IMR-90 (cell line): Measurements from ENCODE around the gene GLYAT. TPM values are rescaled to one million over a fixed set of nuclear protein-coding genes. Genes with fewer than 3 reads are reported as not detected.

Experiments
- ATAC-seq: fragments of 200-7000 bp; cut with Tn5 transposase; 2 replicates; pipeline ENCODE4 v1.9.1; 2020; ENCODE audit warnings: low read depth, mild to moderate bottlenecking, moderate library complexity
- BruUV-seq: library from RNA; stranded (reverse); fragments of 400-500 nt; replicated peaks from 2 replicates; lab custom pipeline; 2021; lab: Mats Ljungman, UMichigan
- CTCF ChIA-PET: fragments of 300-600 bp; formaldehyde crosslinking; extraction: SDS; loops from one replicate; lab custom pipeline; 2021; ENCODE audit warnings: antibody characterized with exemption; lab: Yijun Ruan, JAX
- POLR2A ChIA-PET: fragments of 300-600 bp; sonication (Branson Sonifier 250); formaldehyde crosslinking; loops from one replicate; lab custom pipeline; 2022; ENCODE audit warnings: antibody characterized with exemption; ENCODE audit not compliant: unreplicated experiment; lab: Charles Lee
- DNase-seq: peaks from one replicate; pipeline ENCODE4 v3.0.0; 2013
- H2AFZ ChIP-seq: replicated peaks from 2 replicates; pipeline ENCODE3; 2013; ENCODE audit warnings: low read length, mild to moderate bottlenecking; ENCODE audit not compliant: poor library complexity
- H2AK5ac ChIP-seq: 2 replicates; pipeline ENCODE4 v1.6.1; 2013; ENCODE audit warnings: low read depth, low read length, inconsistent platforms
- H2AK9ac ChIP-seq: replicated peaks from 2 replicates; pipeline ENCODE3; 2013; ENCODE audit warnings: mild to moderate bottlenecking, low read depth, low read length, moderate library complexity; ENCODE audit not compliant: poor library complexity
- H2BK120ac ChIP-seq: 2 replicates; pipeline ENCODE4 v1.6.1; 2013; ENCODE audit warnings: low read depth, low read length, inconsistent platforms
- H2BK15ac ChIP-seq: 3 replicates; pipeline ENCODE4 v1.6.1; 2013; ENCODE audit warnings: low read depth, low read length, inconsistent platforms
- H2BK20ac ChIP-seq: 2 replicates; pipeline ENCODE4 v1.6.1; 2013; ENCODE audit warnings: low read depth, mild to moderate bottlenecking, inconsistent platforms, low read length, moderate library complexity
- H2BK5ac ChIP-seq: 2 replicates; pipeline ENCODE4 v1.6.1; 2013; ENCODE audit warnings: mild to moderate bottlenecking, low read depth, low read length, inconsistent platforms; ENCODE audit not compliant: poor library complexity, severe bottlenecking
- H3K14ac ChIP-seq: replicated peaks from 2 replicates; pipeline ENCODE4 v1.6.1; 2013; ENCODE audit warnings: low read depth, low read length, inconsistent platforms
- H3K18ac ChIP-seq: 2 replicates; pipeline ENCODE4 v1.6.1; 2013; ENCODE audit warnings: low read depth, low read length, control low read depth
- H3K23ac ChIP-seq: 2 replicates; pipeline ENCODE4 v1.6.1; 2013; ENCODE audit warnings: low read depth, low read length, inconsistent platforms
- H3K27ac ChIP-seq: 2 replicates; pipeline ENCODE4 v1.5.1; 2013; ENCODE audit warnings: mild to moderate bottlenecking, control low read depth, low read length; ENCODE audit not compliant: insufficient read depth
- H3K27me3 ChIP-seq: 2 replicates; pipeline ENCODE4 v1.6.1; 2013; ENCODE audit warnings: low read length; ENCODE audit not compliant: control insufficient read depth, insufficient read depth
- H3K36me3 ChIP-seq: 2 replicates; pipeline ENCODE4 v1.6.1; 2013; ENCODE audit warnings: low read length, mixed read lengths; ENCODE audit not compliant: control insufficient read depth, insufficient read depth
- H3K4ac ChIP-seq: 2 replicates; pipeline ENCODE4 v1.6.1; 2013; ENCODE audit warnings: low read depth, low read length, inconsistent platforms
- H3K4me1 ChIP-seq: 2 replicates; pipeline ENCODE4 v1.6.1; 2013; ENCODE audit warnings: low read length, mixed read lengths; ENCODE audit not compliant: control insufficient read depth, insufficient read depth
- H3K4me2 ChIP-seq: 2 replicates; pipeline ENCODE4 v1.6.1; 2013; ENCODE audit warnings: low read depth, mild to moderate bottlenecking, control low read depth, low read length, moderate library complexity
- H3K4me3 ChIP-seq: 2 replicates; pipeline ENCODE4 v1.5.1; 2013; ENCODE audit warnings: low read depth, mild to moderate bottlenecking, control low read depth, low read length, moderate library complexity; ENCODE audit not compliant: insufficient read depth
- H3K56ac ChIP-seq: 2 replicates; pipeline ENCODE4 v1.6.1; 2013; ENCODE audit warnings: low read length, inconsistent platforms; ENCODE audit not compliant: insufficient read depth; ENCODE audit errors: extremely low read depth
- H3K79me1 ChIP-seq, 2 experiments: 2 replicates each; pipeline ENCODE4 v1.6.1; 2013; ENCODE audit warnings: low read length in 2 of 2, inconsistent platforms in 1 of 2, low read depth in 1 of 2
- H3K9ac ChIP-seq: 2 replicates; pipeline ENCODE4 v1.6.1; 2013; ENCODE audit warnings: low read depth, low read length, control low read depth
- H3K9me1 ChIP-seq: 2 replicates; pipeline ENCODE4 v1.6.1; 2013; ENCODE audit warnings: low read length, inconsistent platforms; ENCODE audit not compliant: insufficient read depth
- H3K9me3 ChIP-seq: 2 replicates; pipeline ENCODE4 v1.6.1; 2013; ENCODE audit warnings: low read length; ENCODE audit not compliant: control insufficient read depth, insufficient read depth
- H4K20me1 ChIP-seq: 2 replicates; pipeline ENCODE4 v1.6.1; 2013; ENCODE audit warnings: low read length, inconsistent platforms; ENCODE audit not compliant: insufficient read depth
- H4K5ac ChIP-seq: 2 replicates; pipeline ENCODE4 v1.6.1; 2013; ENCODE audit warnings: mild to moderate bottlenecking, low read depth, low read length, control low read depth
- H4K8ac ChIP-seq, 2 experiments: 2 replicates each; pipeline ENCODE4 v1.6.1; 2013; ENCODE audit warnings: low read depth in 2 of 2, low read length in 2 of 2, control low read depth in 1 of 2, inconsistent platforms in 1 of 2
- H4K91ac ChIP-seq: 2 replicates; pipeline ENCODE4 v1.6.1; 2013; ENCODE audit warnings: low read depth, low read length, inconsistent platforms; ENCODE audit not compliant: insufficient read depth
- BHLHE40 ChIP-seq: fragments of 150-350 bp; IDR thresholded peaks from 2 replicates; pipeline ENCODE4 v1.6.1; 2016; ENCODE audit warnings: mild to moderate bottlenecking, low read depth, low read length
- CEBPB ChIP-seq: IDR thresholded peaks from 2 replicates; pipeline ENCODE4 v1.6.1; 2012; ENCODE audit warnings: low read depth, low read length, improper control_type of control experiment
- CHD1 ChIP-seq: IDR thresholded peaks from 2 replicates; pipeline ENCODE4 v1.6.1; 2012; ENCODE audit warnings: low read depth, low read length, improper control_type of control experiment
- CTCF ChIP-seq: conservative IDR thresholded peaks from 2 replicates; pipeline ENCODE4 v1.5.1; 2012; ENCODE audit warnings: mild to moderate bottlenecking, low read depth, low read length, improper control_type of control experiment
- FOS ChIP-seq: fragments of 150-350 bp; IDR thresholded peaks from 2 replicates; pipeline ENCODE4 v1.6.1; 2016; ENCODE audit warnings: low read depth, low read length
- MAFK ChIP-seq: IDR thresholded peaks from 2 replicates; pipeline ENCODE4 v1.6.1; 2012; ENCODE audit warnings: low read depth, low read length, improper control_type of control experiment
- MAZ ChIP-seq: IDR thresholded peaks from 2 replicates; pipeline ENCODE4 v1.6.1; 2012; ENCODE audit warnings: low read depth, mild to moderate bottlenecking, low read length, improper control_type of control experiment, moderate library complexity, borderline replicate concordance
- MXI1 ChIP-seq: IDR thresholded peaks from 2 replicates; pipeline ENCODE4 v1.6.1; 2012; ENCODE audit warnings: low read depth, mild to moderate bottlenecking, low read length, moderate library complexity, borderline replicate concordance
- NFE2L2 ChIP-seq: fragments of 150-350 bp; IDR thresholded peaks from 2 replicates; pipeline ENCODE4 v1.6.1; 2016; ENCODE audit warnings: low read depth, mild to moderate bottlenecking, low read length
- POLR2A ChIP-seq: IDR thresholded peaks from 2 replicates; pipeline ENCODE4 v1.6.1; 2012; ENCODE audit warnings: mild to moderate bottlenecking, low read depth, low read length
- RAD21 ChIP-seq: IDR thresholded peaks from 2 replicates; pipeline ENCODE4 v1.6.1; 2012; ENCODE audit warnings: low read length, improper control_type of control experiment
- RCOR1 ChIP-seq: IDR thresholded peaks from 2 replicates; pipeline ENCODE4 v1.6.1; 2012; ENCODE audit warnings: mild to moderate bottlenecking, low read length, improper control_type of control experiment; ENCODE audit not compliant: insufficient replicate concordance
- RFX5 ChIP-seq: IDR thresholded peaks from 2 replicates; pipeline ENCODE4 v1.8.0; 2012; ENCODE audit warnings: low read depth, mild to moderate bottlenecking, low read length, moderate library complexity
- SMC3 ChIP-seq: fragments of 150-350 bp; IDR thresholded peaks from 2 replicates; pipeline ENCODE4 v1.6.1; 2016; ENCODE audit warnings: low read depth, mild to moderate bottlenecking, antibody characterized with exemption, low read length, moderate library complexity
- USF2 ChIP-seq: fragments of 150-350 bp; IDR thresholded peaks from 2 replicates; pipeline ENCODE4 v1.6.1; 2017; ENCODE audit warnings: mild to moderate bottlenecking, antibody characterized with exemption, low read length, low read depth
- dilution Hi-C: fragments of 300-500 bp; cut with HindIII; formaldehyde crosslinking; loops from one replicate; pipeline ENCODE4 v1.14.3; 2018; ENCODE audit warnings: low sequenced_read_pairs; ENCODE audit not compliant: unreplicated experiment
- in situ Hi-C: fragments of 300-500 bp; cut with MboI; formaldehyde crosslinking; loops from 3 replicates; pipeline ENCODE4 v1.14.3; 2019; ENCODE audit warnings: low sequenced_read_pairs, inconsistent platforms, mixed read lengths
- intact Hi-C: fragments of 100-400 bp; cut with micrococcal nuclease; formaldehyde crosslinking; loops from 2 replicates; pipeline ENCODE4 v1.10.0; 2022
- polyA plus RNA-seq, 3 experiments: library from polyadenylated mRNA; depleted of rRNA; stranded (reverse); fragments of >200 nt; gene quantifications; 2 replicates each; pipeline ENCODE4 v1.2.3, GENCODE V29; 2012; ENCODE audit warnings: low replicate concordance in 1 of 3
- total RNA-seq: library from RNA; depleted of rRNA; stranded (reverse); fragments of >200 nt; gene quantifications from 2 replicates; pipeline ENCODE4 v1.2.3, GENCODE V29; 2012
- TF ChIP-seq, protein P1 (sequence below): fragments of 150-350 bp; IDR thresholded peaks from 2 replicates; pipeline ENCODE4 v1.6.1; 2016; ENCODE audit warnings: low read depth, mild to moderate bottlenecking, low read length, moderate library complexity, borderline replicate concordance

The GLYAT gene
- total and polyA plus RNA-seq, 2 of the 4 experiments (the other 2 are of a cell fraction) = not detected

- Histone ChIP-seq H3K18ac (no peak overlapping the region), H4K91ac (no peak overlapping the region), H3K4me2 (no peak overlapping the region), H3K9me1 (no peaks in the 10 kb centered on the region), H3K9me3 (no peaks in the 10 kb centered on the region), H3K14ac (no peak overlapping the region), H2BK120ac (no peak overlapping the region), H4K5ac (no peak overlapping the region), H2BK15ac (no peak overlapping the region), H3K23ac (no peak overlapping the region), H4K20me1 (no peaks in the 10 kb centered on the region), H2BK20ac (no peak overlapping the region), H3K36me3 (no peaks in the 10 kb centered on the region), H4K8ac (no peak overlapping the region), H3K4ac (no peak overlapping the region), H3K9ac (no peak overlapping the region), H3K27me3 (peaks cover 4% of the 10 kb centered on the region), H3K56ac (no peak overlapping the region), H2AFZ (no peak overlapping the region), H3K27ac (no peak overlapping the region), H2AK5ac (no peak overlapping the region), H3K4me1 (no peaks in the 10 kb centered on the region), H3K4me3 (no peak overlapping the region), H3K79me1 (no peaks in the 10 kb centered on the region), H2AK9ac (no peak overlapping the region), H2BK5ac (no peak overlapping the region)
- ChIA-PET POLR2A (no interaction called here), CTCF (interaction anchor here (0.6 kb wide), 2 partner anchors 9 to 75 kb away, joined by 3 read pairs; no protein-coding TSS in a partner anchor)
- intact Hi-C loops = no loop called here
- DNase-seq = no peak
- no TSS peak for BruUV-seq
- no peak for ATAC-seq
- no peak for TF ChIP-seq RAD21
- no peak for TF ChIP-seq BHLHE40
- no peak for TF ChIP-seq CEBPB
- no peak for TF ChIP-seq CHD1
- TF ChIP-seq MAZ = no peak
- TF ChIP-seq, protein P1, sequence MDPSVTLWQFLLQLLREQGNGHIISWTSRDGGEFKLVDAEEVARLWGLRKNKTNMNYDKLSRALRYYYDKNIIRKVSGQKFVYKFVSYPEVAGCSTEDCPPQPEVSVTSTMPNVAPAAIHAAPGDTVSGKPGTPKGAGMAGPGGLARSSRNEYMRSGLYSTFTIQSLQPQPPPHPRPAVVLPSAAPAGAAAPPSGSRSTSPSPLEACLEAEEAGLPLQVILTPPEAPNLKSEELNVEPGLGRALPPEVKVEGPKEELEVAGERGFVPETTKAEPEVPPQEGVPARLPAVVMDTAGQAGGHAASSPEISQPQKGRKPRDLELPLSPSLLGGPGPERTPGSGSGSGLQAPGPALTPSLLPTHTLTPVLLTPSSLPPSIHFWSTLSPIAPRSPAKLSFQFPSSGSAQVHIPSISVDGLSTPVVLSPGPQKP = no peak
- TF ChIP-seq FOS = no peak
- no peak for TF ChIP-seq MXI1
- no peak for TF ChIP-seq RFX5
- TF ChIP-seq NFE2L2 = no peak
- no peak for TF ChIP-seq RCOR1
- TF ChIP-seq MAFK = no peak
- no peak for TF ChIP-seq USF2
- TF ChIP-seq SMC3 = no peak
- TF ChIP-seq POLR2A = no peak
- TF ChIP-seq CTCF = no peak
- dilution Hi-C loops = no loop called here
- in situ Hi-C loops = no loop called here
Observed at GRCh38 chr11:58730507-58731089, 1.1 kb downstream of the GLYAT start.
